ENCODE measurements around the gene SUGP1. TPM values are rescaled to one million over a fixed set of nuclear protein-coding genes. Genes with fewer than 3 reads are reported as not detected.

The SUGP1 gene
- total and polyA plus RNA-seq, 4 donors, result 22.0 to 58.4 (median 36.6) TPM

GRCh38 chr19:19268453-19269385 lies 51.6 kb downstream of the SUGP1 start:
- Histone ChIP-seq H3K27me3 (ENCODE audit: control insufficient read depth in 1 of 2, insufficient read depth in 2 of 2, low read length in 1 of 2) (no peaks in the 10 kb centered on the region), H3K36me3 (ENCODE audit: control insufficient read depth in 1 of 2, insufficient read depth in 2 of 2, low read length in 1 of 2) (no peaks in the 10 kb centered on the region), H3K9me3 (ENCODE audit: control insufficient read depth, low read length) (no peaks in the 10 kb centered on the region), H3K27ac (ENCODE audit: low read depth in 1 of 2, low read length in 2 of 2) (no peak overlapping the region), H3K4me1 (ENCODE audit: control insufficient read depth in 1 of 2, insufficient read depth in 2 of 2, low read length in 2 of 2) (no peaks in the 10 kb centered on the region), H3K4me3 (ENCODE audit: low read length in 2 of 2) (no peak overlapping the region)
- DNase-seq (no peak), ATAC-seq (ENCODE audit: low FRiP score) (no peak)
- 78 to 80% methylated on average over 10 of the region's 10 CpGs for WGBS, 2 donors
- intact Hi-C loops (cut with DNase I), result no loop called here

GRCh38 chr19:19267305-19267704 lies 53.0 kb downstream of the SUGP1 start:
- intact Hi-C loops (cut with DNase I), result no loop called here
- WGBS, 2 donors, result 96 to 97% methylated on average over 3 of the region's 3 CpGs
- H3K36me3 ChIP-seq (ENCODE audit: control insufficient read depth in 1 of 2, insufficient read depth in 2 of 2, low read length in 1 of 2), result no peaks in the 10 kb centered on the region
- H3K27me3 ChIP-seq (ENCODE audit: control insufficient read depth in 1 of 2, insufficient read depth in 2 of 2, low read length in 1 of 2), result no peaks in the 10 kb centered on the region
- no peaks in the 10 kb centered on the region for H3K4me1 ChIP-seq (ENCODE audit: control insufficient read depth in 1 of 2, insufficient read depth in 2 of 2, low read length in 2 of 2)
- DNase-seq, result no peak
- no peak overlapping the region for H3K27ac ChIP-seq (ENCODE audit: low read depth in 1 of 2, low read length in 2 of 2)
- no peaks in the 10 kb centered on the region for H3K9me3 ChIP-seq (ENCODE audit: control insufficient read depth, low read length)
- H3K4me3 ChIP-seq (ENCODE audit: low read length in 2 of 2), result no peak overlapping the region
- ATAC-seq (ENCODE audit: low FRiP score), result no peak

- H3K36me3 ChIP-seq (ENCODE audit: control insufficient read depth in 1 of 2, insufficient read depth in 2 of 2, low read length in 1 of 2), result no peaks in the 10 kb centered on the region
- no peak for DNase-seq
- 83% methylated on average over 7 of the region's 7 CpGs for WGBS, 2 donors
- no peaks in the 10 kb centered on the region for H3K4me1 ChIP-seq (ENCODE audit: control insufficient read depth in 1 of 2, insufficient read depth in 2 of 2, low read length in 2 of 2)
- intact Hi-C loops (cut with DNase I), result no loop called here
- H3K4me3 ChIP-seq (ENCODE audit: low read length in 2 of 2), result no peak overlapping the region
- H3K27me3 ChIP-seq (ENCODE audit: control insufficient read depth in 1 of 2, insufficient read depth in 2 of 2, low read length in 1 of 2), result no peaks in the 10 kb centered on the region
- no peak overlapping the region for H3K27ac ChIP-seq (ENCODE audit: low read depth in 1 of 2, low read length in 2 of 2)
- no peak for ATAC-seq (ENCODE audit: low FRiP score)
- peaks cover 3% of the 10 kb centered on the region for H3K9me3 ChIP-seq (ENCODE audit: control insufficient read depth, low read length)
Observed at GRCh38 chr19:19263886-19264487, 56.3 kb downstream of the SUGP1 start.

GRCh38 chr19:19262190-19263057 lies 57.9 kb downstream of the SUGP1 start:
- no peaks in the 10 kb centered on the region for H3K36me3 ChIP-seq (ENCODE audit: control insufficient read depth in 1 of 2, insufficient read depth in 2 of 2, low read length in 1 of 2)
- DNase-seq, result no peak
- no peak overlapping the region for H3K27ac ChIP-seq (ENCODE audit: low read depth in 1 of 2, low read length in 2 of 2)
- WGBS, 2 donors, result 5% methylated on average over 20 to 31 of the region's 31 CpGs
- H3K27me3 ChIP-seq (ENCODE audit: control insufficient read depth in 1 of 2, insufficient read depth in 2 of 2, low read length in 1 of 2), result no peaks in the 10 kb centered on the region
- peaks cover 3% of the 10 kb centered on the region for H3K9me3 ChIP-seq (ENCODE audit: control insufficient read depth, low read length)
- no peak overlapping the region for H3K4me3 ChIP-seq (ENCODE audit: low read length in 2 of 2)
- no peak for ATAC-seq (ENCODE audit: low FRiP score)
- intact Hi-C loops (cut with DNase I), result no loop called here
- no peaks in the 10 kb centered on the region for H3K4me1 ChIP-seq (ENCODE audit: control insufficient read depth in 1 of 2, insufficient read depth in 2 of 2, low read length in 2 of 2)

- no peak overlapping the region for H3K27ac ChIP-seq (ENCODE audit: low read depth in 1 of 2, low read length in 2 of 2)
- no peaks in the 10 kb centered on the region for H3K27me3 ChIP-seq (ENCODE audit: control insufficient read depth in 1 of 2, insufficient read depth in 2 of 2, low read length in 1 of 2)
- H3K4me3 ChIP-seq (ENCODE audit: low read length in 2 of 2), result no peak overlapping the region
- ATAC-seq (ENCODE audit: low FRiP score), result no peak
- no peaks in the 10 kb centered on the region for H3K4me1 ChIP-seq (ENCODE audit: control insufficient read depth in 1 of 2, insufficient read depth in 2 of 2, low read length in 2 of 2)
- no peaks in the 10 kb centered on the region for H3K36me3 ChIP-seq (ENCODE audit: control insufficient read depth in 1 of 2, insufficient read depth in 2 of 2, low read length in 1 of 2)
- WGBS, 2 donors, result 1 to 2% methylated on average over 41 to 52 of the region's 52 CpGs
- intact Hi-C loops (cut with DNase I), result no loop called here
- peaks cover 3% of the 10 kb centered on the region for H3K9me3 ChIP-seq (ENCODE audit: control insufficient read depth, low read length)
- DNase-seq, result no peak
Observed at GRCh38 chr19:19261350-19262189, 58.7 kb downstream of the SUGP1 start.

- Histone ChIP-seq H3K27me3 (ENCODE audit: control insufficient read depth in 1 of 2, insufficient read depth in 2 of 2, low read length in 1 of 2) (no peaks in the 10 kb centered on the region), H3K9me3 (ENCODE audit: control insufficient read depth, low read length) (peaks cover 3% of the 10 kb centered on the region), H3K27ac (ENCODE audit: low read depth in 1 of 2, low read length in 2 of 2) (no peak overlapping the region), H3K4me3 (ENCODE audit: low read length in 2 of 2) (no peak overlapping the region), H3K4me1 (ENCODE audit: control insufficient read depth in 1 of 2, insufficient read depth in 2 of 2, low read length in 2 of 2) (no peaks in the 10 kb centered on the region), H3K36me3 (ENCODE audit: control insufficient read depth in 1 of 2, insufficient read depth in 2 of 2, low read length in 1 of 2) (no peaks in the 10 kb centered on the region)
- DNase-seq, result no peak
- 46 to 48% methylated on average over 36 of the region's 36 CpGs for WGBS, 2 donors
- intact Hi-C loops (cut with DNase I), result no loop called here
- ATAC-seq (ENCODE audit: low FRiP score), result no peak
Observed at GRCh38 chr19:19260417-19261214, 59.7 kb downstream of the SUGP1 start.

- ATAC-seq (ENCODE audit: low FRiP score) (no peak), DNase-seq (no peak)
- Histone ChIP-seq H3K4me3 (ENCODE audit: low read length in 2 of 2) (no peak overlapping the region), H3K27me3 (ENCODE audit: control insufficient read depth in 1 of 2, insufficient read depth in 2 of 2, low read length in 1 of 2) (no peaks in the 10 kb centered on the region), H3K4me1 (ENCODE audit: control insufficient read depth in 1 of 2, insufficient read depth in 2 of 2, low read length in 2 of 2) (no peaks in the 10 kb centered on the region), H3K36me3 (ENCODE audit: control insufficient read depth in 1 of 2, insufficient read depth in 2 of 2, low read length in 1 of 2) (no peaks in the 10 kb centered on the region), H3K9me3 (ENCODE audit: control insufficient read depth, low read length) (peaks cover 3% of the 10 kb centered on the region), H3K27ac (ENCODE audit: low read depth in 1 of 2, low read length in 2 of 2) (no peak overlapping the region)
- intact Hi-C loops (cut with DNase I), result no loop called here
- 76 to 92% methylated on average over 2 of the region's 2 CpGs for WGBS, 2 donors
Observed at GRCh38 chr19:19259741-19260140, 60.6 kb downstream of the SUGP1 start.

All from aorta (tissue), 5 donors.